Measurements from ENCODE around the gene NEDD1.
A peak's percentile ranks its signal among the peaks of the same experiment; 100 is the strongest.

The NEDD1 gene

GRCh38 chr12:96906849-96907670 lies at the start of gene NEDD1:
Gene NEDD1, plus strand, starts transcription at chr12:96907257. Its CDS starts 2,503 bp downstream, at chr12:96909760.
- peak; percentile 94 for DNase-seq (ENCODE audit: low read depth, low spot score)

GRCh38 chr12:96858162-96858561 lies 48.9 kb upstream of the NEDD1 start:
- no peak for DNase-seq (ENCODE audit: low read depth, low spot score)

- no peak for DNase-seq (ENCODE audit: low read depth, low spot score)
Measured at GRCh38 chr12:96861656-96862055, 45.4 kb upstream of the NEDD1 start.

GRCh38 chr12:96862326-96862725 lies 44.7 kb upstream of the NEDD1 start:
- DNase-seq (ENCODE audit: low read depth, low spot score), result no peak

- no peak for DNase-seq (ENCODE audit: low read depth, low spot score)
Measured at GRCh38 chr12:96864335-96864734, 42.7 kb upstream of the NEDD1 start.

GRCh38 chr12:96866801-96867590 lies 40.1 kb upstream of the NEDD1 start:
- DNase-seq (ENCODE audit: low read depth, low spot score), result no peak

GRCh38 chr12:96870946-96871345 lies 36.1 kb upstream of the NEDD1 start:
- no peak for DNase-seq (ENCODE audit: low read depth, low spot score)

GRCh38 chr12:96872961-96873360 lies 34.1 kb upstream of the NEDD1 start:
- DNase-seq (ENCODE audit: low read depth, low spot score), result no peak

- DNase-seq (ENCODE audit: low read depth, low spot score), result no peak
Measured at GRCh38 chr12:96874211-96874610, 32.8 kb upstream of the NEDD1 start.

- DNase-seq (ENCODE audit: low read depth, low spot score), result no peak
Measured at GRCh38 chr12:96876966-96877365, 30.1 kb upstream of the NEDD1 start.

- no peak for DNase-seq (ENCODE audit: low read depth, low spot score)
Measured at GRCh38 chr12:96878704-96879103, 28.4 kb upstream of the NEDD1 start.

- no peak for DNase-seq (ENCODE audit: low read depth, low spot score)
Measured at GRCh38 chr12:96879301-96879700, 27.8 kb upstream of the NEDD1 start.

- no peak for DNase-seq (ENCODE audit: low read depth, low spot score)
Measured at GRCh38 chr12:96880220-96880619, 26.8 kb upstream of the NEDD1 start.

GRCh38 chr12:96881608-96882007 lies 25.4 kb upstream of the NEDD1 start:
- DNase-seq (ENCODE audit: low read depth, low spot score), result no peak

GRCh38 chr12:96882862-96883261 lies 24.2 kb upstream of the NEDD1 start:
- no peak for DNase-seq (ENCODE audit: low read depth, low spot score)

- no peak for DNase-seq (ENCODE audit: low read depth, low spot score)
Measured at GRCh38 chr12:96883571-96883970, 23.5 kb upstream of the NEDD1 start.

- DNase-seq (ENCODE audit: low read depth, low spot score), result peak; percentile 74
Measured at GRCh38 chr12:96886998-96887677, 19.9 kb upstream of the NEDD1 start.

- DNase-seq (ENCODE audit: low read depth, low spot score), result no peak
Measured at GRCh38 chr12:96889273-96889933, 17.7 kb upstream of the NEDD1 start.

GRCh38 chr12:96890331-96890730 lies 16.7 kb upstream of the NEDD1 start:
- DNase-seq (ENCODE audit: low read depth, low spot score), result no peak

- DNase-seq (ENCODE audit: low read depth, low spot score), result no peak
Measured at GRCh38 chr12:96892104-96892503, 15.0 kb upstream of the NEDD1 start.

- DNase-seq (ENCODE audit: low read depth, low spot score), result no peak
Measured at GRCh38 chr12:96897421-96897820, 9.6 kb upstream of the NEDD1 start.

GRCh38 chr12:96901175-96901574 lies 5.9 kb upstream of the NEDD1 start:
- no peak for DNase-seq (ENCODE audit: low read depth, low spot score)
